Gastrocnemius medialis (tissue), 4 donors: ENCODE measurements around the gene ADAM19. TPM values are rescaled to one million over a fixed set of nuclear protein-coding genes. Genes with fewer than 3 reads are reported as not detected.

Experiments
- ATAC-seq, 2 donors: fragments of 150-250 bp; one replicate each; pipeline ENCODE4 v1.9.1; 2016
- DNase-seq, 2 donors: peaks; one replicate each; pipeline ENCODE4 v3.0.0-alpha.2; 2019
- H3K27ac ChIP-seq, 4 donors: fragments of 200-600 bp; sonication (generic); 1 replicate in 1 of 4; 2 replicates in 3 of 4; pipeline ENCODE4 v1.5.1; 2016 to 2018; ENCODE audit warnings: mild to moderate bottlenecking in 2 of 4, moderate library complexity in 1 of 4
- H3K27me3 ChIP-seq, 3 donors: fragments of 200-600 bp; sonication (generic) in 2 of 3; 1 replicate in 1 of 3; 2 replicates in 2 of 3; pipeline versions ENCODE4 v1.5.1 to v1.6.0; 2016 to 2019; ENCODE audit warnings: mild to moderate bottlenecking in 1 of 3, moderate library complexity in 1 of 3
- H3K36me3 ChIP-seq, 2 donors: fragments of 200-600 bp; sonication (generic) in 1 of 2; one replicate each; pipeline ENCODE4 v1.5.1; 2017 to 2018
- H3K4me1 ChIP-seq, 2 donors: fragments of 200-600 bp; sonication (generic) in 1 of 2; one replicate each; pipeline ENCODE4 v1.5.1; 2016 to 2017; ENCODE audit warnings: mild to moderate bottlenecking in 2 of 2
- H3K4me3 ChIP-seq, 4 donors: fragments of 200-600 bp; sonication (generic) in 3 of 4; 1 replicate in 1 of 4; 2 replicates in 3 of 4; pipeline ENCODE4 v1.5.1; 2016 to 2019; ENCODE audit warnings: mild to moderate bottlenecking in 2 of 4
- H3K9me3 ChIP-seq, 3 donors: fragments of 200-600 bp; sonication (generic) in 2 of 3; 1 replicate in 1 of 3; 2 replicates in 2 of 3; pipeline ENCODE4 v1.5.1; 2016 to 2019
- POLR2A ChIP-seq, 2 donors: fragments of 450-650 bp; IDR thresholded peaks; one replicate each; pipeline ENCODE4 v1.6.1; 2017; ENCODE audit warnings: antibody characterized with exemption in 2 of 2, mild to moderate bottlenecking in 2 of 2, moderate library complexity in 2 of 2
- in situ Hi-C, 4 donors: fragments of 200-750 bp; cut with MboI; loops; one replicate each; pipeline versions ENCODE4 v1.15.0 to v1.8.0; 2017; ENCODE audit warnings: low sequenced_read_pairs in 4 of 4
- intact Hi-C: fragments of 100-400 bp; cut with DNase I; formaldehyde crosslinking; loops from one replicate; pipeline ENCODE4 v1.15.1; 2023; ENCODE audit warnings: low total_unique reads
- total RNA-seq, 4 donors: library from RNA; depleted of rRNA; stranded (reverse); fragments of >200 nt; gene quantifications; one replicate each; pipeline versions ENCODE4 v1.1.0 to v1.2.3, GENCODE V29; 2016
- TF ChIP-seq, protein P1 (sequence below), 5 experiments: fragments of 450-650 bp in 3 of 5; fragments of 200-600 bp in 2 of 5; sonication (generic) in 2 of 5; IDR thresholded peaks in 4 of 5; conservative IDR thresholded peaks in 1 of 5; 1 replicate in 4 of 5; 2 replicates in 1 of 5; pipeline ENCODE4 v1.5.1; 2016 to 2019; ENCODE audit warnings: antibody characterized with exemption in 5 of 5, mild to moderate bottlenecking in 3 of 5, moderate library complexity in 3 of 5

Gene ADAM19
- total RNA-seq, 4 donors from 2014 or later, result 0.39 to 0.97 (median 0.76) TPM

DNA sequence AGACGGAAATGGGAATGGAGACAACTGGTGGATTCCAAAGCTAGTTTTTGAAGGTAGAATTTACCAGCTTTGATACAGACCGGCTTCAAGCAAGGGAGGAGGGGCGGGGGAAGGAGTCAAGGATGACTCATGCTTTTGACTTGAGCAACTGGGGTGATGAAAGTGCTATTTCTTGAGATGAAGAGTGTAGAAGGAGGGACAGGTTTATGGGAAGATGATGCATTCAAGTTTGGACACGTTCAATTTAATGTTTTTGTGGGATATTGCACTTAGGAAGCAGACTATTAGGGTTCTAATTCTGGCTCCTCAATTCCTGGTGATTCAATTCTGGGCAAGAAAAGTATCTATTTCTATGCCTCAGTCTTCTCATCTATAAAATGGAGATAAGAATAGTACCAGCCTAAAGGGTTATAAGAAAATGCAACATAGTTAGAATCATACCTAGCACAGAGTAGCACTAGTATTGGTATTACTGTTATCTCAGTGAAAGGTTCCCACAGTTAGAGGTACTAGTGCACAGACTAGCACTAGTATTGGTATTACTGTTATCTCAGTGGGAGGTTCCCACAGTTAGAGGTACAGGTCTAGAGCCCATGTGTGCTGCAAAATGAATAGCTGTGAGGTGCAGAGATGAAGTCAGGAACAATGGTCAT lies 110.9 kb downstream of the ADAM19 start:
- TF ChIP-seq, protein P1, sequence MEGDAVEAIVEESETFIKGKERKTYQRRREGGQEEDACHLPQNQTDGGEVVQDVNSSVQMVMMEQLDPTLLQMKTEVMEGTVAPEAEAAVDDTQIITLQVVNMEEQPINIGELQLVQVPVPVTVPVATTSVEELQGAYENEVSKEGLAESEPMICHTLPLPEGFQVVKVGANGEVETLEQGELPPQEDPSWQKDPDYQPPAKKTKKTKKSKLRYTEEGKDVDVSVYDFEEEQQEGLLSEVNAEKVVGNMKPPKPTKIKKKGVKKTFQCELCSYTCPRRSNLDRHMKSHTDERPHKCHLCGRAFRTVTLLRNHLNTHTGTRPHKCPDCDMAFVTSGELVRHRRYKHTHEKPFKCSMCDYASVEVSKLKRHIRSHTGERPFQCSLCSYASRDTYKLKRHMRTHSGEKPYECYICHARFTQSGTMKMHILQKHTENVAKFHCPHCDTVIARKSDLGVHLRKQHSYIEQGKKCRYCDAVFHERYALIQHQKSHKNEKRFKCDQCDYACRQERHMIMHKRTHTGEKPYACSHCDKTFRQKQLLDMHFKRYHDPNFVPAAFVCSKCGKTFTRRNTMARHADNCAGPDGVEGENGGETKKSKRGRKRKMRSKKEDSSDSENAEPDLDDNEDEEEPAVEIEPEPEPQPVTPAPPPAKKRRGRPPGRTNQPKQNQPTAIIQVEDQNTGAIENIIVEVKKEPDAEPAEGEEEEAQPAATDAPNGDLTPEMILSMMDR (IDR thresholded peaks at IDR 0.05 in 4 of 5, conservative IDR thresholded peaks at IDR 0.05 in 1 of 5), result no peak
- no peak for TF ChIP-seq POLR2A (IDR thresholded peaks at IDR 0.05)
- Histone ChIP-seq H3K9me3 (no peaks in the 10 kb centered on the region), H3K27ac (peak overlapping the region in 3 of 4 donors; percentile 28 to 43 (median 34)), H3K4me1 (peaks cover 4 to 5% of the 10 kb centered on the region in 2 donors), H3K27me3 (peaks cover 12 to 23% (median 21%) of the 10 kb centered on the region in 3 donors), H3K4me3 (no peak overlapping the region), H3K36me3 (no peaks in the 10 kb centered on the region)
- peak; percentile 78 to 89 for ATAC-seq
- in situ Hi-C loops, result no loop called here
- peak; percentile 35 to 62 for DNase-seq
- intact Hi-C loops, result no loop called here

GRCh38 chr5:157463621-157464518 lies 111.7 kb downstream of the ADAM19 start:
- peak overlapping the region in 3 of 4 donors; percentile 28 to 43 (median 34) for H3K27ac ChIP-seq

GRCh38 chr5:157463081-157463480 lies 112.5 kb downstream of the ADAM19 start:
- in situ Hi-C loops (no loop called here), intact Hi-C loops (no loop called here)
- TF ChIP-seq POLR2A (IDR thresholded peaks at IDR 0.05), result no peak
- TF ChIP-seq, protein P1 (IDR thresholded peaks at IDR 0.05 in 4 of 5, conservative IDR thresholded peaks at IDR 0.05 in 1 of 5), result no peak
- no peak overlapping the region for H3K4me3 ChIP-seq
- H3K36me3 ChIP-seq, result no peaks in the 10 kb centered on the region
- no peak for ATAC-seq
- peaks cover 12 to 23% (median 23%) of the 10 kb centered on the region in 3 donors for H3K27me3 ChIP-seq
- H3K4me1 ChIP-seq, result peaks cover 4 to 5% of the 10 kb centered on the region in 2 donors
- no peak overlapping the region for H3K27ac ChIP-seq
- DNase-seq, result no peak
- H3K9me3 ChIP-seq, result no peaks in the 10 kb centered on the region

More at GRCh38 chr5:157463621-157464518, 111.7 kb downstream of the ADAM19 start:
- no peak overlapping the region for H3K4me3 ChIP-seq
- DNase-seq (peak; percentile 18 to 25), ATAC-seq (peak; percentile 75 to 85)
- in situ Hi-C loops, result no loop called here
- intact Hi-C loops, result no loop called here
- peaks cover 4 to 5% of the 10 kb centered on the region in 2 donors for H3K4me1 ChIP-seq
- no peaks in the 10 kb centered on the region for H3K9me3 ChIP-seq
- no peaks in the 10 kb centered on the region for H3K36me3 ChIP-seq
- no peak for TF ChIP-seq POLR2A (IDR thresholded peaks at IDR 0.05)
- TF ChIP-seq, protein P1 (IDR thresholded peaks at IDR 0.05 in 4 of 5, conservative IDR thresholded peaks at IDR 0.05 in 1 of 5), result no peak
- peaks cover 12 to 23% (median 23%) of the 10 kb centered on the region in 3 donors for H3K27me3 ChIP-seq

- Histone ChIP-seq H3K27me3 (peaks cover 12 to 23% (median 23%) of the 10 kb centered on the region in 3 donors), H3K4me1 (peaks cover 4 to 5% of the 10 kb centered on the region in 2 donors), H3K36me3 (no peaks in the 10 kb centered on the region), H3K4me3 (no peak overlapping the region), H3K9me3 (no peaks in the 10 kb centered on the region), H3K27ac (no peak overlapping the region)
- intact Hi-C loops (no loop called here), in situ Hi-C loops (no loop called here)
- DNase-seq (no peak), ATAC-seq (no peak)
- TF ChIP-seq, protein P1 (IDR thresholded peaks at IDR 0.05 in 4 of 5, conservative IDR thresholded peaks at IDR 0.05 in 1 of 5), result no peak
- TF ChIP-seq POLR2A (IDR thresholded peaks at IDR 0.05), result no peak
Observed at GRCh38 chr5:157460921-157461792, 114.4 kb downstream of the ADAM19 start.
